K562 (cell line): Measurements from ENCODE around the gene C10orf71. TPM values are rescaled to one million over a fixed set of nuclear protein-coding genes. Genes with fewer than 3 reads are reported as not detected.

ENCODE experiments used
- ATAC-seq: fragments of 200-7000 bp; cut with Tn5 transposase; 3 replicates; pipeline ENCODE4 v1.9.1; 2020; ENCODE audit warnings: moderate library complexity
- BruUV-seq: library from RNA; stranded (reverse); fragments of 400-500 nt; replicated peaks from 2 replicates; lab custom pipeline; 2021; lab: Mats Ljungman, UMichigan
- CTCF ChIA-PET: fragments of 300-600 bp; formaldehyde crosslinking; extraction: SDS; loops from one replicate; lab custom pipeline; 2021; ENCODE audit warnings: low intra/inter-chr PET ratio; lab: Yijun Ruan, JAX
- POLR2A ChIA-PET: fragments of 300-600, 350-650 bp; sonication (Branson Sonifier 250); formaldehyde crosslinking; extraction: SDS; loops from one replicate; lab custom pipeline; 2021; ENCODE audit warnings: antibody characterized with exemption, inconsistent platforms; lab: Yijun Ruan, JAX
- DNase-seq, 4 experiments: peaks; one replicate each; pipeline versions ENCODE4 v3.0.0 to v3.0.0-alpha.2; 2011 to 2018; ENCODE audit warnings: low spot score in 3 of 4, mixed read lengths in 3 of 4; ENCODE audit errors: extremely low read depth in 1 of 4
- FAIRE-seq: peaks from 2 replicates; lab custom pipeline; 2011; peaks lifted over from hg19 to GRCh38; lab: Jason Lieb, UNC
- H2AFZ ChIP-seq: 2 replicates; pipeline ENCODE4 v1.6.0; 2011; ENCODE audit warnings: low read depth, low read length, control low read depth, inconsistent platforms
- H3K27ac ChIP-seq: fragments of 200-600 bp; 3 replicates; pipeline ENCODE4 v1.8.0; 2011; ENCODE audit warnings: low read depth, mild to moderate bottlenecking, control low read depth, inconsistent platforms, low read length, moderate library complexity, mixed read lengths; ENCODE audit errors: extremely low read depth
- H3K27me3 ChIP-seq, 2 experiments: fragments of 300-600 bp in 1 of 2; 2 replicates in 1 of 2; 3 replicates in 1 of 2; pipeline versions ENCODE4 v1.6.0 to v1.8.0; 2011; ENCODE audit warnings: inconsistent platforms in 2 of 2, low read length in 2 of 2, mild to moderate bottlenecking in 1 of 2, mixed read lengths in 1 of 2, moderate library complexity in 1 of 2; ENCODE audit not compliant: control insufficient read depth in 2 of 2, insufficient read depth in 2 of 2
- H3K36me3 ChIP-seq: fragments of 300-600 bp; 3 replicates; pipeline ENCODE4 v1.8.0; 2011; ENCODE audit warnings: mild to moderate bottlenecking, low read length, inconsistent platforms; ENCODE audit not compliant: control insufficient read depth, insufficient read depth
- H3K4me1 ChIP-seq, 2 experiments: fragments of 200-600 bp in 1 of 2; replicated peaks in 1 of 2; 2 replicates in 1 of 2; 3 replicates in 1 of 2; pipeline versions ENCODE4 v1.5.1 to v1.8.0; 2011; ENCODE audit warnings: inconsistent platforms in 2 of 2, low read length in 2 of 2, mild to moderate bottlenecking in 1 of 2, mixed read lengths in 1 of 2, moderate library complexity in 1 of 2; ENCODE audit not compliant: control insufficient read depth in 2 of 2, insufficient read depth in 2 of 2
- H3K4me2 ChIP-seq: 2 replicates; pipeline ENCODE4 v1.6.1; 2011; ENCODE audit warnings: low read length, control low read depth, inconsistent platforms, mixed read lengths; ENCODE audit not compliant: insufficient read depth
- H3K4me3 ChIP-seq: fragments of 200-600 bp; sonication (generic), shearing (Covaris generic); 2 replicates; pipeline ENCODE4 v1.5.1; 2016; ENCODE audit warnings: control low read depth, inconsistent platforms
- H3K79me2 ChIP-seq: fragments of 200-600 bp; 3 replicates; pipeline ENCODE4 v1.8.0; 2011; ENCODE audit warnings: low read length, inconsistent platforms; ENCODE audit not compliant: control insufficient read depth, insufficient read depth
- H3K9ac ChIP-seq, 2 experiments: 2 replicates each; pipeline versions ENCODE4 v1.6.0 to v1.6.1; 2011; ENCODE audit warnings: low read depth in 2 of 2, low read length in 2 of 2, control low read depth in 1 of 2, inconsistent platforms in 1 of 2, mild to moderate bottlenecking in 1 of 2, mixed read lengths in 1 of 2; ENCODE audit not compliant: insufficient read depth in 1 of 2
- H3K9me1 ChIP-seq: one replicate; pipeline ENCODE4 v1.6.0; 2011; ENCODE audit warnings: inconsistent platforms, mild to moderate bottlenecking, low read length, moderate library complexity; ENCODE audit not compliant: control insufficient read depth, insufficient read depth
- H3K9me3 ChIP-seq: replicated peaks from 2 replicates; pipeline ENCODE4 v1.5.1; 2011; ENCODE audit warnings: low read depth, low read length, inconsistent platforms; ENCODE audit not compliant: control insufficient read depth, insufficient read depth
- H4K20me1 ChIP-seq: replicated peaks from 2 replicates; pipeline ENCODE4 v1.6.1; 2011; ENCODE audit warnings: low read length, inconsistent platforms, mixed read lengths; ENCODE audit not compliant: control insufficient read depth, insufficient read depth
- BCOR ChIP-seq: fragments of 450-650 bp; IDR thresholded peaks from 2 replicates; pipeline ENCODE4 v1.6.1; 2016
- BRF1 ChIP-seq: IDR thresholded peaks from 3 replicates; pipeline ENCODE4 v1.6.1; 2011; ENCODE audit warnings: borderline replicate concordance, mild to moderate bottlenecking; ENCODE audit not compliant: insufficient read length; ENCODE audit errors: extremely low read depth
- KDM1A ChIP-seq, 2 experiments: fragments of 450-650 bp; IDR thresholded peaks; 2 replicates each; pipeline ENCODE4 v1.6.1; 2016; ENCODE audit warnings: mild to moderate bottlenecking in 2 of 2
- MYC ChIP-seq, 2 experiments: fragments of 250-450 bp in 1 of 2; sonication (Bioruptor Pico) in 1 of 2; IDR thresholded peaks; 2 replicates each; pipeline versions ENCODE4 v1.5.1 to v1.6.1; 2012 to 2021; ENCODE audit warnings: low read depth in 2 of 2, borderline replicate concordance in 1 of 2, improper control_type of control experiment in 1 of 2, low read length in 1 of 2, mild to moderate bottlenecking in 1 of 2, moderate library complexity in 1 of 2
- RBM25 ChIP-seq: fragments of 200-400 bp; formaldehyde crosslinking; IDR thresholded peaks from 2 replicates; pipeline ENCODE4 v1.6.1; 2018; ENCODE audit warnings: low read length, low read depth, moderate library complexity; ENCODE audit not compliant: severe bottlenecking
- ZNF354B ChIP-seq: fragments of 250-450 bp; sonication (Bioruptor Pico); IDR thresholded peaks from 2 replicates; pipeline ENCODE4 v1.4.0; 2020
- WGBS: fragments of 100-300 bp; shearing (Covaris generic); methylation state at CpG from one replicate; pipeline ENCODE4 v1.1.6; 2016; ENCODE audit warnings: low coverage, mixed read lengths; ENCODE audit not compliant: insufficient coverage; ENCODE audit errors: missing lambda C conversion rate; 5-methylcytosine and 5-hydroxymethylcytosine counted together
- in situ Hi-C: fragments of 300-500 bp; cut with MboI; formaldehyde crosslinking; loops from 4 replicates; pipeline ENCODE4 v1.15.0; 2018; ENCODE audit warnings: inconsistent platforms, mixed read lengths
- intact Hi-C: fragments of 100-400 bp; cut with micrococcal nuclease; formaldehyde crosslinking; loops from 2 replicates; pipeline ENCODE4 v1.14.2; 2022
- polyA plus RNA-seq, 8 experiments: library from polyadenylated mRNA; depleted of rRNA in 4 of 8; stranded (reverse) in 5 of 8; unstranded in 3 of 8; fragments of >200 nt; fragmentation: Nextera tagmentation in 2 of 8; fragmentation: Illumina TruSeq in 1 of 8; extraction: Ambion mirVana in 2 of 8; extraction: Trizol in 1 of 8; gene quantifications; 2 replicates each; pipeline versions ENCODE4 v1.2.1 to v1.2.3, GENCODE V29; 2011 to 2014; ENCODE audit warnings: inconsistent platforms in 1 of 8, missing spikeins in 1 of 8
- total RNA-seq, 7 experiments: library from RNA; depleted of rRNA in 6 of 7; stranded (reverse); fragments of >200 nt in 6 of 7; fragmentation: Illumina TruSeq in 2 of 7; extraction: Trizol in 2 of 7; gene quantifications; 2 replicates each; pipeline versions ENCODE4 v1.2.1 to v1.2.3, GENCODE V29; 2011 to 2021; ENCODE audit warnings: low replicate concordance in 1 of 7

The C10orf71 gene
- total and polyA plus RNA-seq, 9 of the 15 experiments (the other 6 are each of a cell fraction or from before 2014, with no cell fraction given): 0.06 to 4.5 (median 1.3) TPM

DNA sequence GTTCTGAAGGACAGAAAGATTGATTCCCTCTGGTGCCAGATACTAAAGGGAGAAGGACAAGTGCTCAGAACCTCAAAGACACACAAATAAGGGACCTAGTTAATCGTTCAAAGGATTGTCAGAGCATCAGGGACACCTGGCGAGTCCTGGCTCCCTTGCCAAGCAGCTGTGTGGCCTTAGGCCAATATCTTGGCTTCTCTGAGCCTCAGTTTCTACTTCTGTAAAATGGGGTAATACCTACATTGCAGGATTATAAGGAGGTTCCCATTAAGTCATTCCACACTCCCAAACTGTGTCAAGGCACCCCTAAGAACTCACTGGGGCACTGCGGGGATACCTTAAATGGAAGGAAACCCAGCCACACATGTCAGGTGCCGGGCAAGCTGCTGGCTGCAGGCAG is 67.5 kb downstream of the C10orf71 start:
- H4K20me1 ChIP-seq: 0 out of 2 replicates have a peak, but pooled peaks cover 11% of the 10 kb centered on the region
- peaks cover 0 to 3% of the 10 kb centered on the region in 2 experiments; a peak in 1 of 5 replicates for H3K4me1 ChIP-seq
- no peaks in the 10 kb centered on the region for H3K9me3 ChIP-seq
- WGBS: 4% methylated on average over 4 of the region's 4 CpGs
- no peak for FAIRE-seq
- no peaks in the 10 kb centered on the region for H3K9me1 ChIP-seq
- H3K79me2 ChIP-seq: no peaks in the 10 kb centered on the region
- H3K27ac ChIP-seq: no peak overlapping the region
- BruUV-seq: no TSS peak
- ATAC-seq: no peak
- H3K4me3 ChIP-seq: no peak overlapping the region
- H3K27me3 ChIP-seq: peaks cover 55 to 71% of the 10 kb centered on the region in 2 experiments
- in situ Hi-C loops: no loop called here
- no peaks in the 10 kb centered on the region for H3K36me3 ChIP-seq
- CTCF ChIA-PET: no interaction called here
- TF ChIP-seq KDM1A (IDR thresholded peaks at IDR 0.05) (peak in 1 of 2 experiments; percentile 15; a peak in 1 of 4 replicates), RBM25 (peak; percentile 91), MYC (IDR thresholded peaks at IDR 0.05; ENCODE audit: low read depth, low read length) (no peak), MYC (CRISPR knock-in tag; IDR thresholded peaks at IDR 0.05; ENCODE audit: borderline replicate concordance, low read depth) (no peak), BCOR (peak; percentile 35; the same call in 1 of the 2 replicates), BRF1 (no peak), ZNF354B (CRISPR knock-in tag) (no peak)
- intact Hi-C loops: no loop called here
- H3K4me2 ChIP-seq: no peak overlapping the region
- no peak for DNase-seq
- no peak overlapping the region for H2AFZ ChIP-seq
- no peak overlapping the region for H3K9ac ChIP-seq
- POLR2A ChIA-PET: interaction anchor here (0.5 to 1.2 kb wide), 4 partner anchors 12 to 467 kb away, joined by 3 read pairs; no protein-coding TSS in a partner anchor
